ENCODE measurements around the gene DUSP7.

DUSP7 gene

DNA sequence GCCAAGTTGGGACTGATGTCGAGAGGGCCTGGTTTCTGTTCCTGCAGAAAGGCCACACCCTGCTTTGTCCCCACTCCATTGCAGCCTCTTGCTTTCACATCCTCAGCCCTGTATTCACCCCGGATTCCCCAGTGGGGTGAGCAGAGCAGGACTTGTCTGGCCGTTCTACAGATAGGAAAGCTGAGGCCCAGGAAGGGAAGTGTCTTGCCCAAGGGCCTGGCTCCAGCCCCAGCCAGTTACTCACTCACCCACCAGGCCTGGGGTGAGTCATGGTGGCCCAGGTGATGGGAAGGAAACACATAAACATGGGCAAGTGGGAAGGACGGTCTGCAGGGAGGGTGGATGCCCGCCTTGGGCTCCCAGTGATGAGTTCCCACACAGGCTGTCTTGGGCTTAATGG is 6.1 kb upstream of the DUSP7 start:
- DNase-seq (ENCODE audit: extremely low spot score), result no peak
- CTCF ChIA-PET, result interaction anchor here (1.1 kb wide), 1 partner anchor 9 kb away, joined by 3 read pairs; no protein-coding TSS in a partner anchor
- POLR2A ChIA-PET, result no interaction called here
- TF ChIP-seq ARNT (IDR thresholded peaks at IDR 0.05), result no peak
- no peak for TF ChIP-seq LEF1 (IDR thresholded peaks at IDR 0.05; ENCODE audit: borderline replicate concordance)
- TF ChIP-seq BHLHE40 (IDR thresholded peaks at IDR 0.05; ENCODE audit: borderline replicate concordance), result no peak
- no peak for TF ChIP-seq ELF4 (IDR thresholded peaks at IDR 0.05)
- TF ChIP-seq ZNF384 (IDR thresholded peaks at IDR 0.05), result no peak
- no peak for TF ChIP-seq TARDBP (IDR thresholded peaks at IDR 0.05)
- TF ChIP-seq HDGF (IDR thresholded peaks at IDR 0.05; ENCODE audit: borderline replicate concordance), result no peak
- no peak for TF ChIP-seq NFRKB (IDR thresholded peaks at IDR 0.05)
- TF ChIP-seq FOXM1 (IDR thresholded peaks at IDR 0.05; ENCODE audit: borderline replicate concordance), result no peak
- no peak for TF ChIP-seq SP1 (IDR thresholded peaks at IDR 0.05)

- CTCF ChIA-PET, result no interaction called here
These were observed 4.9 kb upstream of the DUSP7 start for GRCh38 chr3:52061121-52061910.

GRCh38 chr3:52059781-52060180 is 3.4 kb upstream of the DUSP7 start:
- DNase-seq (ENCODE audit: extremely low spot score), result no peak
- CTCF ChIA-PET, result interaction anchor here (1.2 to 1.3 kb wide), 2 partner anchors 46 to 85 kb away, joined by 3 to 4 read pairs; no protein-coding TSS in a partner anchor
- POLR2A ChIA-PET, result interaction anchor here (1.2 kb wide), 1 partner anchor 64 kb away, joined by 4 read pairs; the partner anchor contains the start of gene RPL29
- TF ChIP-seq CTBP1 (IDR thresholded peaks at IDR 0.05; ENCODE audit: borderline replicate concordance) (no peak), L3MBTL2 (conservative IDR thresholded peaks at IDR 0.05) (no peak), ELF4 (IDR thresholded peaks at IDR 0.05) (no peak), HDGF (IDR thresholded peaks at IDR 0.05; ENCODE audit: borderline replicate concordance) (no peak), FOXM1 (IDR thresholded peaks at IDR 0.05; ENCODE audit: borderline replicate concordance) (no peak), LEF1 (IDR thresholded peaks at IDR 0.05; ENCODE audit: borderline replicate concordance) (no peak), FOXA1 (IDR thresholded peaks at IDR 0.05) (no peak), ZNF384 (IDR thresholded peaks at IDR 0.05) (no peak), SUZ12 (IDR thresholded peaks at IDR 0.05) (no peak), FOXK2 (IDR thresholded peaks at IDR 0.05) (no peak), NFRKB (IDR thresholded peaks at IDR 0.05) (no peak), BHLHE40 (IDR thresholded peaks at IDR 0.05; ENCODE audit: borderline replicate concordance) (no peak)
- TF ChIP-seq, protein P1, sequence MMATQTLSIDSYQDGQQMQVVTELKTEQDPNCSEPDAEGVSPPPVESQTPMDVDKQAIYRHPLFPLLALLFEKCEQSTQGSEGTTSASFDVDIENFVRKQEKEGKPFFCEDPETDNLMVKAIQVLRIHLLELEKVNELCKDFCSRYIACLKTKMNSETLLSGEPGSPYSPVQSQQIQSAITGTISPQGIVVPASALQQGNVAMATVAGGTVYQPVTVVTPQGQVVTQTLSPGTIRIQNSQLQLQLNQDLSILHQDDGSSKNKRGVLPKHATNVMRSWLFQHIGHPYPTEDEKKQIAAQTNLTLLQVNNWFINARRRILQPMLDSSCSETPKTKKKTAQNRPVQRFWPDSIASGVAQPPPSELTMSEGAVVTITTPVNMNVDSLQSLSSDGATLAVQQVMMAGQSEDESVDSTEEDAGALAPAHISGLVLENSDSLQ (IDR thresholded peaks at IDR 0.05), result no peak

More at GRCh38 chr3:52061121-52061910, 4.9 kb upstream of the DUSP7 start:
- TF ChIP-seq FOXK2 (IDR thresholded peaks at IDR 0.05) (no peak), L3MBTL2 (conservative IDR thresholded peaks at IDR 0.05) (no peak), SUZ12 (IDR thresholded peaks at IDR 0.05) (no peak), LEF1 (IDR thresholded peaks at IDR 0.05; ENCODE audit: borderline replicate concordance) (no peak), SP1 (IDR thresholded peaks at IDR 0.05) (no peak), ZNF384 (IDR thresholded peaks at IDR 0.05) (no peak)
- POLR2A ChIA-PET, result interaction anchor here (1.2 kb wide), 1 partner anchor 66 kb away, joined by 4 read pairs; the partner anchor contains the start of gene RPL29
- no peak for DNase-seq (ENCODE audit: extremely low spot score)

DNA sequence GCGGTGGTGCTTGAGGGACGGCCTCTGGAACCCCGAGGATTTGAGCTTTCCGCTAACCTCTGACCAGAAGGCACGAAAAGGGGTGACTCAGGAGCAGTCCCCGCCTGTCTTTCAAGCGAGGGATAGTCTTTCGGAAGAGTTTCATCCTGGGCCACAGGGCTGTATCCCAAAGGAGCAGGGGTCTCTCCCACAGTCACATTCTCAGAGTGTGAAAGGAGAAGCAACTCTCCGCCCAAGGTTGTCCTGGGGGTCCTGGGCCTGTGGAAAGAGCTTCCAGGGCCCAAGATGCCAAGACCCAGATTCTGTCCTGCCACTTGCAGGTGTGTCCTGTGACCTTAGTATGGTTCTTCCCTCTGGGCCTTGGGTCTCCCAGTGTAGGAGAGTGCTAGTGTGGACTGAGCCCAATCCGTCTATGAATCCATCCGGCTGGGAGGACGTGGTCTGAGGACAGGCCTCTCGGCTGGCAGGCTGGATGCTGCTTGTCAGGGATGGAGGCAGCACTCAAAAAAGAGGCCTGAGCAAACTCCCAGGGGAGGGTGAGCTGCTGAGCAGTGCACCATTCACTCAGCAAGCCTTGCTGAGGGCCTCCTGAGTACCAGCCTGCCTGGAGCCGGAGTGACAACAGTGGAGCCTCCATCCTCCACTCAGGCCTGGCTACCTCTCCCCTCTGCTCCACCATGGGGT is 1.6 kb upstream of the DUSP7 start:
- ChIA-PET CTCF (interaction anchor here (0.6 to 1.7 kb wide), 3 partner anchors 54 to 71 kb away, joined by 3 to 4 read pairs (median 4); no protein-coding TSS in a partner anchor), POLR2A (interaction anchor here (0.7 to 2.6 kb wide), 5 partner anchors 52 to 116 kb away, joined by 3 to 11 read pairs (median 4); partner anchors contain the start of genes PARP3, POC1A, RPL29 and RRP9)
- TF ChIP-seq FOXA1 (IDR thresholded peaks at IDR 0.05) (no peak), CTBP1 (IDR thresholded peaks at IDR 0.05; ENCODE audit: borderline replicate concordance) (no peak), ELF4 (IDR thresholded peaks at IDR 0.05) (no peak)
- DNase-seq (ENCODE audit: extremely low spot score), result no peak

DNA sequence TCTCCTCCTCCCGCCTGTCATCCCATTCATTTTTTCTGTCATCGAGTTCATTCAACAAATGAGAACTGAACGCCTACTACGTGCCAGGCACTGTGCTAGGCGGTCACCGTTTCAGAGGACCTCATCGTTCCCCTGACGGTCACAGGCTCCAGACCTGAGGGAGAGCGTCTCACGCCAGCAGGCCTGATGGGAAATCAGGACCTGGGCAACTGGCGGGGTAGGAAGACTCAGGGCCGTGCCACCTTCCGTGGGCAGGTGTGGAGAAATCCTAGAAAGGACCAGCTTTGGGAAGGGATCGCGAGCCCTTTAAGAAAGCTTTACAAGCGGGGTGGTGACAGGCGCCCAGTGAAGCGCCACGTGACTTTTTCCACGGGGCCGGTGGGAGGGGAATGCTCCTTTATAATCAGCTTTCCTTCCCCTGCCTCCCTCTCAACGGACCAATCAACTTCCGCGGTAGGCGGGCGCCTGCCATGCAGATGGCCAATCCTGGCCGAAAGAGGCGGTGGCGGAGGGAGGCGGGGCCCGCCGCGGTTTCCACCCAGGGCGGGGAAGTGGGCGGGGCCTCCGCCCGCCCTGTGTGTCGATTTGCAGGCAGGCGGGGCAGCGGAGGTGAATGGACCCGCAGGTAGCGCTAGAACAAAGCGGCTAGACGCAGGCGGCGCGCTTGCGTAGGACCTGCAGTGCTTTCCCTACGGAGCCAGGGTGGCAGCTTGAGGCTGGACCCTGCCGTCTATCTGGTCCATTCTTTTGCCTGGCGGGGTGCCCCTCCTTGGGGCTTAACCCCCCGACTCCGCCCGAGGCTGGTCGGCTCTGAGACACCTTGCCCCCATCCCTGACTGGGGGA is 819 bp upstream of the DUSP7 start:
- POLR2A ChIA-PET, result interaction anchor here (0.7 to 2.6 kb wide), 10 partner anchors 10 to 275 kb away, joined by 3 to 21 read pairs (median 4); partner anchors contain the start of genes ABHD14B, PARP3, POC1A and RPL29
- CTCF ChIA-PET, result interaction anchor here (0.6 to 2.0 kb wide), 4 partner anchors 19 to 1776 kb away, joined by 3 to 12 read pairs (median 3); no protein-coding TSS in a partner anchor
- TF ChIP-seq FOXA1 (IDR thresholded peaks at IDR 0.05) (no peak), NFRKB (IDR thresholded peaks at IDR 0.05) (no peak), CTBP1 (IDR thresholded peaks at IDR 0.05; ENCODE audit: borderline replicate concordance) (no peak; the same call in 1 of the 2 replicates), HDGF (IDR thresholded peaks at IDR 0.05; ENCODE audit: borderline replicate concordance) (no peak), LEF1 (IDR thresholded peaks at IDR 0.05; ENCODE audit: borderline replicate concordance) (no peak; the same call in 1 of the 2 replicates), FOXM1 (IDR thresholded peaks at IDR 0.05; ENCODE audit: borderline replicate concordance) (0 out of 2 replicates have a peak, but pooled peaks have one; percentile 5), SUZ12 (IDR thresholded peaks at IDR 0.05) (no peak), ZNF384 (IDR thresholded peaks at IDR 0.05) (no peak), SP1 (IDR thresholded peaks at IDR 0.05) (no peak), ARNT (IDR thresholded peaks at IDR 0.05) (no peak), L3MBTL2 (conservative IDR thresholded peaks at IDR 0.05) (peak; percentile 71), ELF4 (IDR thresholded peaks at IDR 0.05) (no peak), BHLHE40 (IDR thresholded peaks at IDR 0.05; ENCODE audit: borderline replicate concordance) (no peak), TARDBP (IDR thresholded peaks at IDR 0.05) (peak; percentile 71; the same call in 1 of the 2 replicates), FOXK2 (IDR thresholded peaks at IDR 0.05) (no peak)
- TF ChIP-seq, protein P1 (IDR thresholded peaks at IDR 0.05), result peak; percentile 81
- peak; percentile 97 for DNase-seq (ENCODE audit: extremely low spot score)
